NCI-H526 (cell line): ENCODE measurements around the gene LHX5.
"Not testable (repeated sequence)": the region's sequence is repeated elsewhere in the genome, so short reads cannot be mapped to it uniquely, and the experiment has no call there.

Source experiments
- DNase-seq, 2 experiments: peaks; one replicate each; lab custom pipeline; 2025; lab: John Stamatoyannopoulos, UW

The LHX5 gene

DNA sequence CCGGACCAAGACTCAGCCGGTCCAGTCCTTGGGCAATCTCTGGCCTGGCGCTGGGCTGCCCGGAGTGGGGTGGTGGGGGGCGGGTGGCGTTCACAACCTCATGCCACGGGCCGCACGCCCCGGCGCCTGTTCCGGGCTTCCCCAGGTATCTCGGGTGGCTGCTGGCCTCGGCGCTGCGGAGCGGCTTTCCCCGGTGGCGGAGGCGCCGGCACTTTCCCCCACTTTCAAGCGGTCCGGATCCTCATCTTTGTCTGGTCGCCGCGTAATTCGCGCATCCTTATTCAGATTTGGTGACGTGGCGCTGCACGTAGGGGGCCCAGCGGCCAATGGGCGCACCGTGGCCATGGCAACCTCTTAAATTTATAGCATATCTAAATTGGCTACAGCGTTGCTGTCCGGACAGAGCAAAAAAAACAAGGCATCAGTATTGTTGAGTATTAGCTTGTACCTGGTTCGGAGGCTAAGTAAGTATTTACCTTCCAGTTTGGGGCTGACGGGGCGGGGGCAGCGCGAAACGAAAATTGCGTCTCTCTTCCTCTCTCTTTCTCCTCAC lies at the start of gene LHX5:
Gene LHX5 (minus strand): TSS at position 253 of the 553 bp plus-strand sequence. CDS start 373 bp downstream, outside the sequence.
- DNase-seq = no peak

DNA sequence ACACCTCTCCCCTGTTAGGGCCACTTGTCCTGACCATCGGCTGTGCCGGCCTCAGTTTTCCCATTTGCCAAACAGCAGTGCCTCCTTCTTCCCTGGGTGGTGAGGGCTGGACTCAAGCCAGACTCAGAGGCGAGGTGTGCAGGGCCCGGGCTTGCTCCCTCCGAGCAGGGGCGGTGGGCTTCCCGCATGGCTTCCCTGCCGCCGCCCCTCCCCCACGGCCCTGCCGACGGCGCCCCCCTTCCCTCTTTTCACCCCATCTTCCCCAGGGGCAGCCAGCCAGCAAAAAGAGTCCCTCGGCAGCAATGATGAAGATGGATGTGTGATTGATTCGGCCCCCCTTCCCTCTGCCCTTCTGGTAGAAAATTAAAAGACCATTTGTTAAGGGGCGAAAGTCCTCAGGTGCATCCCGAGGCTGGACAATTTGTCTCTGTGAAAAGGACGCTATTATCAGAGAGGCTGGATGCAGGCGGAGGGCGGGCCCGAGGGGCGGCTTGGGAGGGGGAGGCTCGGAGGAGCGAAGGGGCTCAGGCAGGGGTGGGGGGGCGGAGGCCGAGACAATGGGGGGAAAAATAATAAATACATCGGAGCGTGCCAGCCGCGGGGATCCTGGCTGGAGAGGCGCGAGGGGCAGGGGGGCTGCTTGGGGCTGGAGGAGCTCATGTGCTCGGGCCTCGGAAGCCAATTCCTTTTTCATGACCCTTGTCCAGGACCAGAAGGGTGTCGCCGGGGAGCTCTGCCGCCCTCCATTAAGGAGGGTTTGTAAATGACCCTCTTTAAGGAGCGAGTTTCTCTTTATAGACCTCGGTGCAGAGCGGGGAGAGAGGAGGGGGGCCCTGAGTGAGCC lies 48.0 kb upstream of the LHX5 start:
- no peak for DNase-seq

DNA sequence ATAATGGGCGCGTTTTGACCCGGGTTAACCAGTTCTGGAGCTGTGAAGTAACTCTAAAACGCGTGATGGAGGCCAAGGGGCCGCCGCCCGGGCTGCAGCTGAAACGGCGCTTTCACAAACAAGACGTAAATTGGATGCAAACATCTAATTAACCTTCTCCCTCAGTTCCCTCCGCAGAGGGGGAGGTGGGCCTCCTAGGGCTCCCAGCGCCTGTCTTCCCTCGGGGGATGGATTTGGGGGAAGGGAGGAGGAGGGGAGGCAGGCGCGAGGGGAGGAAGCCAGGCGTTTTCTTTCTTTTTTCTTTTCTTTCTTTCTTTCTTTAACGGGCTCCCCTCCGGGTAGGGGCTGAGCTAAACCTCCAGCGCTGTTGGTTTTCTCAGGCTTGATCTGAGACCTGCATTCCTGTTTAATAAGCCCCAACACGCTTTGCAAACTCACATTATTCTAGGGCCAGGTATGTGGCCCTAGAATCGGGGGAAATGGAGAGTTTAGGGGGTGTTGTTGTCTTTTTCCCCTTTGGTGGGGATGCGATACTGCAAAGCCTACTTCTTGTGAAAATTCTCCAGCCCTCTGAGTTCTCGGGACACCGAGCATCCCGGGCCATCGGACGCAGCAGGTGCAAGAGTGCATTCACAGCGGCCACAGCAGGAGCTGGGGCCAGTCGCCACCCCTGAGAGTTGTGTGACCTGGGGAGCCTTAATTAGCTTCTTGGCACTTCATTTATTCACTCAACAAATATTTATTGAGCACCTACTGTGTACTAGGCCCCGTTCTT lies 43.6 kb upstream of the LHX5 start:
- peak in 1 of 2 experiments; percentile 25 for DNase-seq

- DNase-seq = no peak
Observed at GRCh38 chr12:113514602-113515001, 42.9 kb upstream of the LHX5 start.

DNA sequence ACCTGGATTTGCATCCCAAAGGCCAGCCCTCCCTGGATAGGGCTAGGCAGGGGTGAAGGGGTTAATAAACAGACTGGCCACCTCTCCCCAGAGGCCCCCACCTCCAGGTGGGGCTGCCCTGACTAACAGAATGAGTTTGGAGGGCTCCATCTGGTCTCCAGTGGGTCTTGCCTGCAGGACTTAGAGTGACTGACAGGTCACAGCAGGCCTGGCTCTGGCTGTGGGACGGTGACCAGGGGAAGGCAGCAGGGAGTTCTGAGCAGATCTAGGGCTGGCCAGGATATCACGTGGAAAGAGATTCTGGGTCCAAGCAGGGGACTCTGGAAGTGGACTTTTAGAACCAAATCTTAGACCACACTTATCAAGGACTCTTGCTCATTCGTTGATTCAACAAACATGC lies 40.9 kb upstream of the LHX5 start:
- DNase-seq = no peak

GRCh38 chr12:113506867-113507266 lies 35.2 kb upstream of the LHX5 start:
- DNase-seq = no peak

- DNase-seq = no peak
Observed at GRCh38 chr12:113505941-113506340, 34.3 kb upstream of the LHX5 start.

GRCh38 chr12:113504917-113505316 lies 33.2 kb upstream of the LHX5 start:
- no peak for DNase-seq

DNA sequence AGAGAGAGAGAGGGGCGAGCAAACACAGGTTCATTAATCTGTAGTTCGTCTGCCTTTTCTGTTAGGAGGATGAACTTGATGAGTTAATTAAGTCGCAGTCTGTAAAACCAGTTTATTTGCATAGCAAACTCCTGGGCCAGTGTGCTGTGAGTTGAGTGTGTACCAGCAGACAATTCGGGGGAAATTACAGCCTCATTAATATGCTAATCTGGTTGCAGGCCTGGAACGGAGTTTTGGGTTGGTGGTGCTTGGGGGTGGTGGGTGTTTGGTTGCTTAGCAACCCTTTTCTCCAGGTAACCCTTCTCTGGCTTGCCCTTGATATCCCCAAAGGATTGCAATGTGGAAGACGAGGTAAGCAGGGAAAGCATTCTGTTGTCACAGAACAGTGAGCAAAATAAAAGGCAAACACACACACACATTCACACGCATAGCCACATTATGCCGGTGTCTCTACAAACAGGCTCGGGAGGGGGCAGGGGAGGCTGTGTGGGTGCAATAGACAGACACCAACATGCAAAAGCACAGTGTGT lies 29.2 kb upstream of the LHX5 start:
- DNase-seq = peak; percentile 94 to 96

DNA sequence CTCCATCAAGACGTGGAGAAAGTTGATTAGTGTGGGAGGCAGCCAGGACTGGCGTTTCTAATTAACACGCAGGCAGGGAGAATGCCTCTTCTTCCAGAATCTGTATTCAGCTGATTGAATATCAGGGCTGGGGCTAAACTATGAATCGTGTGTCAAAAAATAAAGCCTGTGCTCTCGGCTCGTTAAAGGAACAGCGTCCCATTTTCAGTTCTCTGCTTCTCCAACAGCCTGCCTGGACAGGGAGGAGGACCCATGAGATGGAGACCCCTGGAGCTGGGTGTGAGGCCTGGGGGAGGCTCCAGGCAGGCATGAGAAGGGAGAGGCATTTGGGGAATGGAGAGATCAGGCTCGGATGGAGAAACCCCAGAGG lies 28.6 kb upstream of the LHX5 start:
- no peak for DNase-seq

DNA sequence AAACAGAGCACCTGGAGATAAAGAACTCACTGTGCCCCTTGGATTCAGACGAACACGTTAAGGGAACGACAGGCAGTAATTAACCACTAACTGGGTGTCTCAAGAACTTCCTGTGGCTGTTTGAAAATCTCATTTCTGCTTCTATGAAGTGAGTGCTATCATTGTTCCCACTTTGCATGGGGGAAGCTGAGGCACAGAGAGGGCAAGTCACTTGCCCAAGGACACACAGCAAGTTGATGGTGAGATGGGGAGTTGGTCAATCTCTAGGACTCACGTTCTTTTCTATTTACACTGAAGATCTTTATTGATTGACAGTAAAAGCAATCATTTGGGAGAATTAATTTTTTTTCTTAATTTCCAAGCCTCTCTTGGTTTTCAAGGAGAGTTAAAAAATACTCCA lies 26.8 kb upstream of the LHX5 start:
- no peak for DNase-seq

DNA sequence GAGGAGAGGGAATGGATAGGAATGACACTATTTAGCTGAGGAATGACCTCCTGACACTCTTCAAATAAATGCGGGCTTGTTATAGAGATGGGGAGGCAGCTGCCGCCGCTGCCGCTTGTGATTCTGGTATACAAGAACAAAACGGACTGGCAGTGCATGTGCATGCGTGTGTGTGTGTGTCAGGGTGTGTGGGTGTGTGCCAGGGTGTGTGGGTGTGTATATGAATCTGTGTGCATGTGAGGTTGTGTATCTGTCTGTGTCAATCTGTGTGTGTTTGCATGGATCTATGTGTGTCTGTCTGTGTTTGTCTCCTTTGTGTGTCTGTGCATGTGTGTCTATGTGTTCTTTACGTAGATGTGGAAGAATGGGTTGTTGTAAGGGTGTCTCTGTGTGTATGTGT lies 26.0 kb upstream of the LHX5 start:
- DNase-seq = no peak

DNA sequence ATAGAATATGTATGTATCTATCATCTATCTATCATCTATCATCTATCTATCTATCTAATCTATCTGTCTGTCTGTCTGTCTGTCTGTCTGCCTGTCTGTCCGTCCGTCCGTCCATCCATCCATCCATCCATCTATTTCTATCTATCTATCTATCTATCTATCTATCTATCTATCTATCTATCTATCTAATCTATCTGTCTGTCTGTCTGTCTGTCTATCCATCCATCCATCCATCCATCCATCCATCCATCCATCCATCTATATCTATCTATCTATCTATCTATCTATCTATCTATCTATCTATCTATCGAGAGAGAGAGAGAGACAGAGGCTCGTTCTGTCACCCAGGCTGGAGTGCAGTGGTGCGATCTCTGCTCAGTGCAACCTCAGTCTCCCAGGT lies 24.3 kb upstream of the LHX5 start:
- not testable (repeated sequence) for DNase-seq

GRCh38 chr12:113488322-113488721 lies 16.7 kb upstream of the LHX5 start:
- DNase-seq = no peak

DNA sequence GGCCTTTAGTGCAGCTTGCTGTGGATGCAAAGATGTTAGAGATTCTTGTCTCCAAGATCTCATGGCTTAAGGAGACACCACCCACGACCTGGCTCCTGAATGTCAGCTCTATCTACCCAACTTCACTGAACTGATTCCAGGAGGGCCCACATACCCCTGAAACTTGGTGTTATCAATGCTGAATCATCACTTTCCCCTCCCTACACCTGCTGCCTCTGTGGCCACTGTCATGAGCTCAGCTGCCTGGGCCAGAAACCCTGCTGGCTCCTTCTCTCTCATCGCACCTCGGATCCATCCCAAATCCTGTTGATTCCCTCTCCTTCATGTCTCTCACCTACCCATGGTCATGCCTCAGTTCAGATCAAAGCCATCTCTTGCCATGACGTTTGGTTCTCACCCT lies 15.1 kb upstream of the LHX5 start:
- no peak for DNase-seq

GRCh38 chr12:113485330-113485729 lies 13.7 kb upstream of the LHX5 start:
- no peak for DNase-seq

- DNase-seq = no peak
Observed at GRCh38 chr12:113482334-113482733, 10.7 kb upstream of the LHX5 start.

DNA sequence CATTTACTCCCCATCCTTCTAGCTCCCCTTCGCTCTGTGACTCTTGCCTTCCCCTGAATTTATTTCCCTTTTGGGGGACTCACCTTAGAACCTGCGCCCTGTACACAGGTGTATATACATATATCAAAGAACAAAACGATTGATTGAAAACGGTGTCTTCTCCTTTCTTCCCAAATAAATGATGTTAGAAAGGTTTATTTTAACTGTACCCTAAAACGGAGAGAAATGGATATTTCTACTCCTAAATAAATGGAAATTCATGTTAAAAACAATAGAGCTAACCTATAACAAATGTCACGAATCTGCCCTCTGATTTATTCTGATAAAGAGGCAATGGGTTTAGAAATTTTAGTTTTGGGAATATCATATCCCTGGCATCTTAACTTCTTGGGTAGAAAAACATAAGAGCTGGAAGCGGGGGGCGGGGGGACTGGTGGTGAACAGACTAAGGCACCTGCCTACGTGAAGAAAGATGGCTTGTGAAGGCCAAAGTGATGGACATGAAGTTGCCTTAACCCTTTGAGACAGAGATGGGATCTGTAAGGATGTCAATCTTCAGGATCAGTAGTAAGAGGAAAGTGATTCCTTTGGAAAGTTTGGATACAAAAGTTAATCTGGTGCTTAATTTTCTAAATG lies 8.8 kb upstream of the LHX5 start:
- no peak for DNase-seq

GRCh38 chr12:113479590-113480335 lies 8.1 kb upstream of the LHX5 start:
- DNase-seq = no peak

GRCh38 chr12:113479216-113479589 lies 7.5 kb upstream of the LHX5 start:
- DNase-seq = no peak

DNA sequence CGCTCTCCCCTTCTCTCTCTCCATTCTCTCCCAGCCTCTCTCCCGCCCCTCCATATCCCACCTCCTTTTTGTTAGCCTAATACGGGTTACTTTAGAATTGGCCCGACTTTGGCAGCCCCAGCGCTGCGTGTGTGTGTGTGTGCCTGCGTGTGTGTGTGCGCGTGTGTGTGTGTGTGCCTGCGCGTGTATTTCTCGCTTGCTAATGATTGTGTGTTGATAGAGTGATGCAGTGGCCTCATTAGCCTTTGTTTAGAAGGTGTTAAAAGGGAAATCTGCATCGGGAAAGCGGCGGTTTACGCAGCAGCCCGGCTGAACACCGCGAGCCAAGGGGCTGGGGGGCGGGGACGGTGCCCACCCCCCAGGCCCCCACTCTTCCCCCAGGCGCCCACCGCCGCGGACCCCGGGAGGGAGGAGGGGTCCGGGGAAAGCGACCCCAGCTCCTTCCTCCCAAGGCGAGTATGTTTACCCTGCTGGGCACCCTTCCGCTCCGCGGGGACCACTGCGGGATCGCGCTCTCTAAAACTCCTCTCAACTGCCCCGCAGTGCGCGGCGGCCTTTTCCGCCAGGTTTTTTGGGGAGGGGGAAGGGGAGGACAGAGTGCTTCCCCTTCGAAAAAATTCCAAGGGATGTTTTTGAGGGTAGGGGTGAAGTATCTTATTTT lies 6.8 kb upstream of the LHX5 start:
- no peak for DNase-seq
